ENCODE data around the gene SYT9. TPM values are rescaled to one million over a fixed set of nuclear protein-coding genes. Genes with fewer than 3 reads are reported as not detected.

SYT9 gene
- total and polyA plus RNA-seq, 2 experiments from 2014 or later = not detected

GRCh38 chr11:7422544-7423331, 171.0 kb downstream of the SYT9 start:
- Histone ChIP-seq H3K9me2 (ENCODE audit: insufficient read depth) (no peaks in the 10 kb centered on the region), H3K27me3 (replicated peaks; ENCODE audit: insufficient read depth) (peaks cover 6% of the 10 kb centered on the region; the same call in 1 of the 2 replicates), H3K9ac (no peak overlapping the region), H3K4me2 (ENCODE audit: unreplicated experiment) (no peak overlapping the region), H2AFZ (no peak overlapping the region), H3F3A (ENCODE audit: insufficient read depth) (no peaks in the 10 kb centered on the region), H4K20me1 (ENCODE audit: insufficient read depth) (no peaks in the 10 kb centered on the region), H3K27ac (no peak overlapping the region), H3K36me3 (ENCODE audit: low read depth) (no peaks in the 10 kb centered on the region), H3K9me3 (ENCODE audit: low read depth) (no peaks in the 10 kb centered on the region), H3K79me2 (ENCODE audit: insufficient read depth) (no peaks in the 10 kb centered on the region), H3K4me1 (ENCODE audit: insufficient read depth) (no peaks in the 10 kb centered on the region), H3K4me3 (no peak overlapping the region)
- no peak for DNase-seq
- in situ Hi-C loops (cut with MboI) = no loop called here
- TF ChIP-seq EZH2phosphoT487 (IDR thresholded peaks at IDR 0.05; ENCODE audit: insufficient read depth, low read depth) (no peak), EZH2 (IDR thresholded peaks at IDR 0.05; ENCODE audit: insufficient read depth, poor library complexity, severe bottlenecking) (no peak)
- 45 to 53% methylated on average over 5 of the region's 5 CpGs for WGBS, 2 experiments (ENCODE audit: low coverage in 1 of 2, low lambda C conversion rate in 2 of 2, missing lambda C conversion rate in 2 of 2)

GRCh38 chr11:7423946-7424345, 172.2 kb downstream of the SYT9 start:
- no peak overlapping the region for H3K4me2 ChIP-seq (ENCODE audit: unreplicated experiment)
- H3K27me3 ChIP-seq (replicated peaks; ENCODE audit: insufficient read depth) = peaks cover 6% of the 10 kb centered on the region; the same call in 1 of the 2 replicates
- in situ Hi-C loops (cut with MboI) = no loop called here
- no peak overlapping the region for H3K9ac ChIP-seq
- no peaks in the 10 kb centered on the region for H3K9me2 ChIP-seq (ENCODE audit: insufficient read depth)
- no peaks in the 10 kb centered on the region for H4K20me1 ChIP-seq (ENCODE audit: insufficient read depth)
- no peaks in the 10 kb centered on the region for H3K4me1 ChIP-seq (ENCODE audit: insufficient read depth)
- WGBS, 2 experiments (ENCODE audit: low coverage in 1 of 2, low lambda C conversion rate in 2 of 2, missing lambda C conversion rate in 2 of 2) = 61 to 62% methylated on average over 3 of the region's 3 CpGs
- no peaks in the 10 kb centered on the region for H3K9me3 ChIP-seq (ENCODE audit: low read depth)
- no peaks in the 10 kb centered on the region for H3K79me2 ChIP-seq (ENCODE audit: insufficient read depth)
- H2AFZ ChIP-seq = no peak overlapping the region
- H3K36me3 ChIP-seq (ENCODE audit: low read depth) = no peaks in the 10 kb centered on the region
- no peak overlapping the region for H3K27ac ChIP-seq
- DNase-seq = no peak
- H3F3A ChIP-seq (ENCODE audit: insufficient read depth) = no peaks in the 10 kb centered on the region
- TF ChIP-seq EZH2phosphoT487 (IDR thresholded peaks at IDR 0.05; ENCODE audit: insufficient read depth, low read depth) (no peak), EZH2 (IDR thresholded peaks at IDR 0.05; ENCODE audit: insufficient read depth, poor library complexity, severe bottlenecking) (no peak)
- H3K4me3 ChIP-seq = no peak overlapping the region

GRCh38 chr11:7427733-7428132, 176.0 kb downstream of the SYT9 start:
- H3K4me1 ChIP-seq (ENCODE audit: insufficient read depth) = no peaks in the 10 kb centered on the region
- no peak overlapping the region for H3K4me2 ChIP-seq (ENCODE audit: unreplicated experiment)
- H3K9me2 ChIP-seq (ENCODE audit: insufficient read depth) = no peaks in the 10 kb centered on the region
- no peak overlapping the region for H3K4me3 ChIP-seq
- H3K36me3 ChIP-seq (ENCODE audit: low read depth) = no peaks in the 10 kb centered on the region
- peaks cover 10% of the 10 kb centered on the region; the same call in 1 of the 2 replicates for H3K27me3 ChIP-seq (replicated peaks; ENCODE audit: insufficient read depth)
- 72 to 79% methylated on average over 3 of the region's 3 CpGs for WGBS, 2 experiments (ENCODE audit: low coverage in 1 of 2, low lambda C conversion rate in 2 of 2, missing lambda C conversion rate in 2 of 2)
- in situ Hi-C loops (cut with MboI) = no loop called here
- no peaks in the 10 kb centered on the region for H4K20me1 ChIP-seq (ENCODE audit: insufficient read depth)
- H3K9ac ChIP-seq = no peak overlapping the region
- H3K79me2 ChIP-seq (ENCODE audit: insufficient read depth) = no peaks in the 10 kb centered on the region
- no peaks in the 10 kb centered on the region for H3F3A ChIP-seq (ENCODE audit: insufficient read depth)
- H3K9me3 ChIP-seq (ENCODE audit: low read depth) = no peaks in the 10 kb centered on the region
- no peak overlapping the region for H3K27ac ChIP-seq
- DNase-seq = no peak
- TF ChIP-seq EZH2 (IDR thresholded peaks at IDR 0.05; ENCODE audit: insufficient read depth, poor library complexity, severe bottlenecking) (no peak), EZH2phosphoT487 (IDR thresholded peaks at IDR 0.05; ENCODE audit: insufficient read depth, low read depth) (no peak)
- H2AFZ ChIP-seq = no peak overlapping the region

- no peak overlapping the region for H3K4me2 ChIP-seq (ENCODE audit: unreplicated experiment)
- H3K36me3 ChIP-seq (ENCODE audit: low read depth) = no peaks in the 10 kb centered on the region
- no peak overlapping the region for H3K27ac ChIP-seq
- H3F3A ChIP-seq (ENCODE audit: insufficient read depth) = no peaks in the 10 kb centered on the region
- 52 to 60% methylated on average over 2 of the region's 2 CpGs for WGBS, 2 experiments (ENCODE audit: low coverage in 1 of 2, low lambda C conversion rate in 2 of 2, missing lambda C conversion rate in 2 of 2)
- in situ Hi-C loops (cut with MboI) = no loop called here
- no peaks in the 10 kb centered on the region for H3K9me2 ChIP-seq (ENCODE audit: insufficient read depth)
- no peak for DNase-seq
- H2AFZ ChIP-seq = no peak overlapping the region
- TF ChIP-seq EZH2phosphoT487 (IDR thresholded peaks at IDR 0.05; ENCODE audit: insufficient read depth, low read depth) (no peak), EZH2 (IDR thresholded peaks at IDR 0.05; ENCODE audit: insufficient read depth, poor library complexity, severe bottlenecking) (no peak)
- peaks cover 10% of the 10 kb centered on the region; the same call in 1 of the 2 replicates for H3K27me3 ChIP-seq (replicated peaks; ENCODE audit: insufficient read depth)
- no peak overlapping the region for H3K9ac ChIP-seq
- no peaks in the 10 kb centered on the region for H4K20me1 ChIP-seq (ENCODE audit: insufficient read depth)
- no peaks in the 10 kb centered on the region for H3K9me3 ChIP-seq (ENCODE audit: low read depth)
- no peak overlapping the region for H3K4me3 ChIP-seq
- H3K4me1 ChIP-seq (ENCODE audit: insufficient read depth) = no peaks in the 10 kb centered on the region
- no peaks in the 10 kb centered on the region for H3K79me2 ChIP-seq (ENCODE audit: insufficient read depth)
These were observed 176.5 kb downstream of the SYT9 start for GRCh38 chr11:7428196-7428595.
